Posterior vena cava (tissue), 2 donors: ENCODE data around the gene CA12. TPM values are rescaled to one million over a fixed set of nuclear protein-coding genes. Genes with fewer than 3 reads are reported as not detected.

Experiments
- DNase-seq: peaks from one replicate; pipeline ENCODE4 v3.0.0-alpha.2; 2020; ENCODE audit warnings: low spot score
- intact Hi-C, 2 donors: fragments of 100-400 bp; cut with DNase I; formaldehyde crosslinking; loops; one replicate each; pipeline versions ENCODE4 v1.14.1 to v1.14.2; 2022 to 2023
- total RNA-seq, 2 donors: library from RNA; stranded (reverse); fragmentation: NEBNext Ultra II Directional; extraction: Animal tissue kit (Norgen Biotek cat#: 25700); gene quantifications; one replicate each; pipeline ENCODE4 v1.2.1, GENCODE V29; 2021
- donor health status: DM: yes; HTN: yes; CAD: no.
- donor health status: DM: yes; HTN: yes; CAD: no.

CA12 gene
- total RNA-seq, 2 donors from 2014 or later = 36.7 to 48.3 TPM

DNA sequence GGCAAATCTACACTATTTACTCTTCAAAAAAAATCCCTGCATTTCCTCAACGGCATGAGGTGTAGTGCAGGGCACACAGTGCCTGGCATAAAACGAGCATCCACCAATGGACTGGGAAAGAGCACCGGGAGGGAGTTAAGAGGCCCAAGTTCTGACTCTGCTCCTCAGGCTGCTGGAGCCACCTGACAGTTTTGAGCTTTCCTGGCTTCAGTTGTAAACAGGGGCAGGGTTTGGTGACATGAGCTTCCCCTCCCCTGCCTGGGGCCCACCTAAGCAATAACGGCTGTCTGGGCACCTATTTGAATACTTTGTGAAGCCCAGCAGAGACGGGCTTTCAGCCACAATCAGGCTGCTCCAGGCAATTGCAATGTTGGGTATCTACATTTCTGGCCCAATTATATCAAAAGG is 16.4 kb downstream of the CA12 start:
- intact Hi-C loops = no loop called here
- no peak for DNase-seq

DNA sequence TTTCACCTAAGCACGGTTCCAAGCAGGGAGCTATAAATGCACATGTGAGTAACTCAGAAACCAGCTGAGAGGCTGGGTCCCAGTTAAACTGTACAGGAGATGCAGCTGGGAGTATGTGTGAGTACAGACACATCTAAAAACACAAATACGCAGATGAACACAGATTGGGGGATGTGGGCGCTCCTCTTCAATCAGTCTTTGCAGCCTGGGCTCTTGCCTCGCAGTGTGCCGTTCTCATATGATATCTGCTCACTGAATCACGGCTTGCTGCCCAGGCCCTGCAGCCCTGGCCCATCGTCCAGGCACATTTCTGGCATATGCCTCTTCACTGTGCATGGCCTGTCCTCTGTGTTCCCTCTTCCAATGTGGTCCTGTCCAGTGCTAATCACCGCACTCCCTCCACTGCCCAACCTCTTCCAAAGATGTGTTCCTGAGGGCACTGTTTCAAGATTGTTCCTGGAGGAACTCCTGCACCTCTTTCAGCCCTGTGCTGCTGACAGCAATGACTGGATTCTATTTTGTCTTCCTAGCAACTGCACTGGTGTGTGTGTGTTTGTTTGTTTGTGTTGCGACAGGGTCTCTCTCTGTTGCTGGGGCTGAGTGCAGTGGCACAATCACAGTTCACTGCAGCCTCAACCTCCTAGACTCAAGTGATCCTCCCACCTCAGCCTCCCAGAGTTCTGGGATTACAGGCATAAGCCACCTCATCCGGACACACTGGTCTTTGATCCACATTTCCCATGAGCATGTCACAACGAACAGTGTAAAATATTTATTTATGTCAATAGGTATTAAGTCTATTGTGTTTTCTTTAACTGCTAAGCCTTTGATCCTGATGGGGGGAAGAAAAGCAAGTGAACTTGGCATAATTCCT is 17.0 kb downstream of the CA12 start:
- intact Hi-C loops = no loop called here
- no peak for DNase-seq

DNA sequence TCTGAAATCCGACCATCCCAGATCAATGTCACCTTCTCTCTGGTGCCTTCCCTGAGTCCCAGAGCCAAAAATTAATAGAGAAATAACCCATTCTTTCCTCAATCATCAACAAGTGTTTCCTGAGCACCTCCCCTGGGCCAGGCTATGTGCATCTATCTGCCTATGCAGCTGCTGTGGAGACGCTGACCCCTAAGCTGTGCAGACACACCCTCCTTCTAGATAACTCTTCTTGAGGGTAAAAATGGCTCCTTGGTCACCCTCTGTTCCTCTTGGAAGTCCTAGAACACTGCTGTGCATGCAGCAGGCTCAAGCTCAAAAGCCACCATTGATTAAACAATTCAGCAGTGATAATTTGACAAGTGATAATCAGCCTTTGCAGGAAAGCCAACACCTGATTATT is 18.4 kb downstream of the CA12 start:
- no peak for DNase-seq
- intact Hi-C loops = no loop called here

DNA sequence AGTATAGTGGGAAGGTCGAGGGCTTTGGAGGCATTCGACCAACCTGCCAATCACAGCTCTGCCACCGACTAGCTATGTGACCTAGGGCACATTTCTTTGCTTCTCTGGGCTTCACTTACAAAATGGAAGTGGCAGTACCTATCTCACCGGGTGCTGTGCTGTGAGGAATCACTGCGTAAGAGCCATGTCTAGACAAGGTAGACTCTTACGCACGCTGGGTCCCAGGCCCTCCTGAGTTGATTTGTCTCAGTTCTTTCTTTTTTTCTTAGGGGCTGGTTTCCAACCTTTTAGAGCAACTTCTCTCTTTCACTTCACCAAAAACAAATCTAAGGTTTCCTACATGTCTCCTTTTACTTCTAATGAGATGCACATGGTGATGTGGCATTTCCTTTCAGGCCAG is 18.8 kb downstream of the CA12 start:
- intact Hi-C loops = no loop called here
- DNase-seq = no peak

DNA sequence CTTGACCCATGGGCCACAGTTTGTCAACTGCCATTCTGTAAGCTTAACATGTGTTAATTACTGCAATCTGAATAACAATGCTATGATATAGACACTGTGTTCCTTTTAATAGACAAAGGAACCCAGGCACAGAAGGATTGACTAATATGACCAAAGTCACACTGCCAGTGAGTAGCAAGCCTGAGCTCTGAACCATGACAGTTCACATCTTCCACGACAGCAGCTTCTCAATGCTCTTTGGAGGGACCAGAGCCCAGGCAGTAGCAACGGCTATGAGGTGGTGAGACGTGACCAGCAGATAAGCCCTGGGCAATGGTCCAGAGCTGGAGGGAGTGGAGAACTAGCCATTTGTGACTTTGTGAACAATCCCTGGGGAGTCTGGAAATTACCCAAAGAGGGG is 19.4 kb downstream of the CA12 start:
- intact Hi-C loops = no loop called here
- no peak for DNase-seq

DNA sequence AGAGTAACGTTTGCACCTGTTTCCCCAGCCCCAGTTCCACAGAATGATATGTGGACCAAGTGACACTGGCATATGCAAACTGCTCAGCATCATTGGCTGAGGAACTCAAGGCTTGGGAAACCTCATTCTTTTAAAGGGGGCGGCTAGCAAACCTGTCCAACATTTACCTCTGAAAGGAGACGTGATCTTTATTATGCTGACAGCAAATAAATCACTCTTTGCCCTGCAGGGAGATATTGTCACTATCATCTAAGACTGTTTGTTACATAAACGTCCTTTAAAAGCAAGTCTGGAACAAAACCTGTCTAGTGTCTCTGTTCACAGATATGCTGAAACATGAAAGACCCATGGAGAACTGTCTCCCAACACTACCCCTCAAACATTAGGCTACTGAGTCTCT is 21.5 kb downstream of the CA12 start:
- intact Hi-C loops = no loop called here
- DNase-seq = no peak

DNA sequence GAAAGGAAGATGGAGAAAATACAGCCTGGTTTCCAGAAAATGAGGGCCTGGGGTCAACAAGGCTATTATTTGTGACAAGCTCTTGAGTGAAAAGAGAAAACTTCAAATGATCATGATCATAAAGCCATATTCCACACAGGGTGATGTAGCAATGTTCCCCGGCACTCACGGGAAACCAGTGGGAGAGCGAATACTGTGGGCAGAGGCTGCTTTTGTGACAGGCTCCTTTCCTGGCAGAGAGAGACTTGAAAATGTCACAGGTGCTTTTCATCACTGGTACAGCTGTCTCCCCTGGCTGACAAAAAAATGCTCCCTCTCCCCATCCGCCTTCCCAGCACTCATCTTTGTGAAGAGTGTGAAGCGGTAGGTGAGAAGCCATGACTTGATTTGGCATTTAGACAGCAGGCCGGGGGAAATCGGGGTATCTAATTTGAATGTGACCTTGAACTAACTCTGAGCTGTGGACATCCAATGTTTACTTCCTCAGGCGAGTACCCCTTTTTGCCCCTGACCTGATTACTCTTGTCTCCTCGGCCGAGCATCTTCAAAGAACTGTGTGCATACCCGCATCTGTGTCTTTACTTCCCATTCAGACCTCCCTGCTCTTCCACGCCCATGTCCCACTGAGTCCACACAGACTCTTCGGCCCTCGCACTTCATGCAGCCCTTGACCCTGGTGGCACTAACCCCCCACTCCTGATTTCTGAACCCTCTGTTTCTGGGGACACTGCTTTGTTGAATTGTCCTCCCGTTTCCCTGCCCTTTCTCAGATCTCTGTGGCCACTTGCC is 23.2 kb downstream of the CA12 start:
- intact Hi-C loops = no loop called here
- no peak for DNase-seq

DNA sequence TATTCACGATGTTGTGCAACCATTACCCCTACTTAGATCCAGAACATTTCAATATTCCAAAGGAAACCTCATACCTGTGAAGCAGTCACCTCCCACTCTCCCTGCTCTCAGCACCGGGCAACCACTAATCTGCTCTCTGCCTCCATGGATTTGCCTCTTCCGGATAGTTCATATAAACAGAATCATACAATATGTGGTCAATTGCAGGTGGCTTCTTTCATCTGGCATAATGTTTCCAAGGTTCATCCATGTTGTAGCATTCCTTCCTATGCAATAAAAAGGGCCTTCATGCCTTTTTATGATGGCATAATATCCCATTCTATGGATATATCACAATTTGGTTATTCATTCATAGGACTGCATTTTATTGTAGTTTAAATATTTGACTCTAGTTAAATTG is 23.9 kb downstream of the CA12 start:
- DNase-seq = no peak
- intact Hi-C loops = no loop called here

DNA sequence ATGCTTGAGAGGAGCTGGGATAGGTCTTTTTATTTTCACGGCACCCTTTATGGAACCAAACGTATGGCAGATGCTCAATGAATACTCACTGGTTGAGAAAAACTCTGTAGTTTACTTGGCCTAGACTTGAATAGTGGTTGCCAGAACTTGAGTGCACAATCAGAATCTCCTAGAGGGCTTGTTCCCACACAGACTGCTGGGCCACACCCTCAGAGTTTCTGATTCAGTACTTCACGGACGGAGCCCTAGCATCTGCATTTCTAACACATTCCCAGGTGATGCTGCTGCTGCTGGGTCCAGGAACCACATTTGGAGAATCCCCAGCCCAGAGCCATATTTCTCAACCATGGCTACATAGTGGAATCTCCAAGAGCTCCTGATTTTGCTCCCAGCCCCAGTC is 24.6 kb downstream of the CA12 start:
- no peak for DNase-seq
- intact Hi-C loops = no loop called here

DNA sequence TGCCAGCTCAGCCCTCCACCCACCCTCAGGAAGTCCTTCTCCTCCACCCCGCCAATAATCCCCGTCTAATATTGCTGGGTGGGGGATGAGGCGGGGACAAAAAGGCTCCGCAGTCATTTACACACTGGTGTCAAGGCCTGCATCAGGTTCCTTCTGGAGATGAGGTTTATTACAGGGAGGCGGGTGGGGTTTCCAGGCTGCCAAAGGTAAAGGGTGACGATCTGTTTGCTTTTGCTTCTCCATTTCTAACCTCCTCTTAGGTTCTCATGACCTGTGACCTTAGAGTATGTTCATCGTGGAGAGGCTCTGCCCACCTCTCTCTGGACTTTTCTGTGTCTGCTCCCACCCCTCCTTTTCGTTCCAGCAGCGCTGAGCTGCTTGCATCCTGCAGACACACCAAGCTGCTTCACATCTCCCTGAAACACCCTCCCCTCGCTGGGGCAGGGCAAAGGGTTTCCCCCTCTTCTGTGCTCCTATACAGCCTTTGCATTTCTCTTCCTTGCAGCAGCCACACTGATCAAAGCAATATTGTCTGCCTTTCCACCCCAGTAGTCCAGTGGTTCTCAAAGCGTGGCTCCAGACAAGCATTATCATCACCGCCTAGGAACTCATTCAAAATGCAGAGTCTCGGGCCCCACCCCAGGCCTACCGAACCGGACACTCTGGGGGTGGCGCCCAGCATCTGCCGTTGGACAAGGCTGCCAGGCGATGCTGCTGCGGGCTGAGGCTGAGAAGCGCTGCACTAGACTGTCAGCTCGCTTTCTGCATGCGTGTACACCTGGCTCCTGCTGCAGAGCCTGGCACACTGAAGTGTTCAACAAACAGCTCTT is 26.6 kb downstream of the CA12 start:
- peak; percentile 52 for DNase-seq
- intact Hi-C loops = no loop called here

DNA sequence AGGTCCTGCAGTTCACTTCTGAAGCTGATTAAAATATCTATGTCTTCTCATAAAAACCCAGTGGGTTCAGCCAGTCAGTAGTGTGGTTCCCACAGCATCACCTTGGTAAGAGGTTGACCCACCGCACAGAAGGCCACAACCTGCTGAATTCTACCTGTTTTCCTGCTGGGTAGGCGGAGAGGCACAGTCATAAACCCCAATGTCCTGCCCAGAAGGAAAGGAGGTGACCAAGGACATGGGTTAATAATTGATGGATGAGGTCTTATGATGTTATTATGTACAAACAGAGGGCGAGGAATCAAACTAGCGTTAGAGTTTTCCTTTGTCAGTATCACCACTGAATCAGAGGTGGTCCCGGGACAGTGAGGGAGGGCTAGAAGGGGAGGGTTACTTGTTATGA is 27.8 kb downstream of the CA12 start:
- intact Hi-C loops = no loop called here
- no peak for DNase-seq

DNA sequence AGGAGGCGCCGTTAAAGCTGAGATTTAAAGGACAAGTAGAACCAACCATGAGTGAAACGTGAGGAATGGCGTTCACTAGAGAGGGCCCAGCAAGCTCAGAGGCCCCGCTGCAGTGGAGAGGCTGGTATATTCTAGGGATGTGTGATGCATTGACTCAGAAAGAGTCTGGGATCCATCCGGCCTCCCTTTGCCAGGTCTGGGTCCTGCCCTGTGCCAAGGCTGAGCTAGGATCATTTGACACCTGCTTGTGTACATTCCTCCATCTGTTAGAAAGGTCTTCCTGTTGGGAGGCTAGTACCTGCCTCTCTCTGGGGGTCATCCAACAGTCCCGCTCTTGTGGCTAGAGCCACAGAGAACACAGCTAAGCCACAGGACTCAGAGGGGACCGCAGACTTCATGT is 28.4 kb downstream of the CA12 start:
- DNase-seq = peak; percentile 35
- intact Hi-C loops = no loop called here

DNA sequence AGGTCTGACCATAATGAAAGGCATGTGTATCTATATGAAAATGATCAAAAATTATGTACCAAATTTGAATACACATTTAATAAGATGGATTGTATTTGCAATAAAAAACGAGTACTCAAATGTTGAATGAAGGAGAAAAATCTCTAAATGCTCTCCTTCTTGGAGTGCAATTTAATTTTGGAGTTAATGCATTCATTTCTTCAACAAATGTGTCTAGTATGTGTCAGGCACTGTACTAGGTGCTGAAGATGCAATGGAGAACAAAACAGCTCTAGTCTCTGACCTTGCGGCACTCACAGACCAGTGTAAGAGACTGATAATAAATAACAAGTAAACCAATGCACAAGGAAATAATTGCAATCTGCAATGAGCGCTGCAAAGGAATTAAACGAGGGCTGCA is 28.8 kb downstream of the CA12 start:
- intact Hi-C loops = no loop called here

DNA sequence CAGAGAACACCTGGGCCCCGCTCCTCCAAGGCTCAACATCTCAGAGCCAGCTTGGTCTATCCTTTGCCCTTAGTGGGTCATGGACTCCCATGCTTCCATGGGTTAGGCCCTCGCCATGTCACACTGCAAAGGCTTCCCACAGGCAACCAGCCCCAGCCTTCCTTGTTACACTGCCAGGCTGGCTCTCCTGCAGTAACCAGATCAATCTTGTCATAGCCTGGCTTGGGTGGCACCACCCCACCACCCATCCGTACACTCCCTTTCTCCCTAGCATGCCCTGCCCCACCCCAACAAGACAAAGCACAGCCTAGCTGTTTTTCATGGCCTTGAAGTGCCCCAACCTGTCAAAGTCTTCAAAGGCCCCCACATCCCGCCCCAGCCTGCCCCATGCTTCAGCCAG is 30.5 kb downstream of the CA12 start:
- DNase-seq = peak; percentile 76
- intact Hi-C loops = no loop called here

More for the DNA sequence above, 28.8 kb downstream of the CA12 start:
- no peak for DNase-seq

DNA sequence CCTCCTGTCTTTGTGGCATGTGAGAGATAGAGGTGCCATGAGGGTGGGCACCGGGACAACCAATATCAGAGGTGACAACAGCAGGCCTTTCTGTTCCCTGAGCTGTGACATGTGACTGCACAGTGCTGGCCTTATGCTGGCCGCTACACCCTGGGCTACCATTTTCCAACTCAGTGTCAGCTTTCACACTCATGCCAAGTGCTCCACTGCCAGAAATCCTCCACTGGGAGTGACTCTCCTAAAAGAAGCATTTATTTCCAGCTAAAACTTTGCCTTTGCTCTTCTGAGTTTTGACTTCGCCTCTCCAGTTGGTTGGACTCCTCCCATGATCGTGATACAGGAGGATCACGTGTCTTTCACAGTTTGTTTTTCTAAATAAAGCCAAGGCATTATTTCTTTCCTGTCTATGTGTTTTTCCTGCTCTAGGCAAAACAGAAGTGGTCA is 31.4 kb downstream of the CA12 start:
- intact Hi-C loops = no loop called here
- DNase-seq = peak; percentile 80

DNA sequence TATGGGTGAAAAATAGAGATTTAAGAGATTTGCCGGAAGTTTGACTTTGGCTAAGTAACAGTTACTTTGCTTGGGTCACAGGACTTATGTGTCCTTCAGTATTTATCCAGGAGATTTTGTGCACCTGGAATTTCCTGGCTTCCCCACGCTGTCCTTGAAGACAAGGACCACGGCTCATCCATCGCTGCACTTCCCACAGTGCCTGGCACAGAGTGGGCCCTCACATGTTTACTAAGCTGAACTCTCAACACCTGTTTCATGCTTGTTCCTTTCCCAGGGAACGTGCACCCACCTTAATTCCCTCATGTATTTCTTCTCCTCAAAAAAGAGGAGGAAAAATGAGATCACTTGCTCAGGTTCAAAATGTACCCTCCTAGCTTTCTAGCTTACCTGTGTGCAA is 32.0 kb downstream of the CA12 start:
- intact Hi-C loops = no loop called here
- DNase-seq = peak; percentile 28

DNA sequence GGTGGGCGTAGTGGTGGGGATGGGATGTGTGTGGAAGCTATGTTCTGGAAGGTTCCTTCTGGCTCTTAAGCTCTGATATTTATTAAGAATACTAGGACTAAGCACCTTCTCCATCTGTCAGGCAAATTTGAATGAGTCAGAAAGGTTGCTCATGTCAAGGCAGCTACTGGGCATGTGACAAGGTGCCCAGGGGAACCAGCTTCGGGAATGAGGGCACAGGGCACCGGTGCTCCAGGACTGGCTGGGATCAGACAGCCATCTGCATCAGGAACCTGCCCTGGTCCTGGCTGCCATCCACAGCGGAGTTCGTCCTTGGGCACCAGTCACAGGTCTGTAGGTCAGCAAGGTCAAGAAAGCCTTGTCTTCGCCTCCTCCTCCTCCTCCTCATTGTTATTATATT is 32.5 kb downstream of the CA12 start:
- peak; percentile 66 for DNase-seq
- intact Hi-C loops = no loop called here

DNA sequence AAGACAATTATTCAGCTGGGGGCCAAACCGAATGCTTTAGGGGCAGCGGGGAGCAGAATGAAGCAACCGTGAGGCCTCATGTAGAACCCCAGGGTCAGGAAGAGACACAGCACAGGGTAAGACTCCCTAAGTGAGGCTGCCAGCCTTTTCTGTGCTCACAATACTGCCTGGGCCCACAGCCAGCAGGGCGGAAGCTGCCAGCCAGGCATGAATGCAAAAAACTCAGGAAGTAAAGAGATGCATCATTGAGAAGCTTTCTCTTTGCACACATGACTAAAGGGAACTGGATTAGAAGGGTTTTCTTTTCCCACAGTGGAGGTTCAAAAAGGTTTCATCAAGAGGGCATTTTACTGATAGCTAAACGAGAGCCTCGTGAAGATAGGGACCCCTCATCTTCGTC is 33.3 kb downstream of the CA12 start:
- peak; percentile 87 for DNase-seq
- intact Hi-C loops = no loop called here

DNA sequence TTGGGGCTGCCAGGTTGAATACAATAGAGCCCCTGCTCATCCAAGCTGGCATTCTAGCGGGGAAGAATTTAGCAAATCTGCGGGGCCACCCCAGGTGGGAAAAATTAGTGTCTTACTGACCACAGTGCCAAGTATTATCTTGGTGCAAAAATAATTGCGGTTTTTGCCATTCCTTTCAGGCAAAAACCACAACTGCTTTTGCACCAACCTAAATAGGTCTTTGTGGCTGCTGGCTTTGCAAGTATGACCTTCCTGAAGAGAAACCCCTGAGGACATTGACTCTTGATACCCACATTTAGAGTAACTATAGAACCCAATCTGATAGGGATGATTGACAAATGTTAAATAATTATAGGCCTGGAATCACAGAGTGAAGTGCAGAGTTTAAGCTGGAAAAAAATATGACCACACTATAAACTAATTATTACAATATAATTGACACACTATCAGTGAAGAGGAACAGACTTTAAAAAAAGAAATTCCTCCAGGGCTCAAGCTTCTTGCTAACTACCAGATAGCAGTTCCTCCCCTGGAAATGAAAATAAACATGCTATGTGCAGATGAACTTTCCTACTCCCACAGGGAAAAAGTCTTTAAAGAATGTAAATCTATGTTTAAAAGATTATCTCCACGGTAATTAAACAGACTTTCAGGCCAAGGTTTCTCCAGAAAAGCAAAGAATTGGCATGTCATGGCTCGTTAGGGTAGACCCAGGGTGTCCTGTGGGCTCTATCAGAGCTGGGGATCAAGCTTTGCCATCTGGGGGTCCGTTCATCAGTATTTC is 34.4 kb downstream of the CA12 start:
- peak; percentile 23 for DNase-seq
- intact Hi-C loops = no loop called here
